HepG2 (cell line): Measurements from ENCODE around the gene UBP1. TPM values are rescaled to one million over a fixed set of nuclear protein-coding genes. Genes with fewer than 3 reads are reported as not detected.

Experiments used
- ATAC-seq: fragments of 200-7000 bp; cut with Tn5 transposase; 3 replicates; pipeline ENCODE4 v1.9.1; 2020; ENCODE audit warnings: mild to moderate bottlenecking, moderate library complexity
- BruUV-seq: library from RNA; stranded (reverse); fragments of 400-500 nt; replicated peaks from 2 replicates; lab custom pipeline; 2021; lab: Mats Ljungman, UMichigan
- CTCF ChIA-PET: fragments of 300-600 bp; formaldehyde crosslinking; extraction: SDS; loops from one replicate; lab custom pipeline; 2021; ENCODE audit warnings: low total read pairs, inconsistent platforms, low intra/inter-chr PET ratio; lab: Yijun Ruan, JAX
- POLR2A ChIA-PET: fragments of 350-600 bp; sonication (Branson Sonifier 250); formaldehyde crosslinking; loops from one replicate; lab custom pipeline; 2020; ENCODE audit warnings: antibody characterized with exemption, inconsistent platforms; lab: Yijun Ruan, JAX
- DNase-seq: peaks from one replicate; pipeline ENCODE4 v3.0.0-alpha.2; 2015; ENCODE audit warnings: low spot score
- FAIRE-seq: peaks from 3 replicates; lab custom pipeline; 2011; peaks lifted over from hg19 to GRCh38; lab: Jason Lieb, UNC
- H2AFZ ChIP-seq: one replicate; pipeline ENCODE4 v1.6.1; 2011; ENCODE audit warnings: low read length, inconsistent platforms
- H3K27ac ChIP-seq: fragments of 300-600 bp; 3 replicates; pipeline ENCODE4 v1.8.0; 2011; ENCODE audit warnings: mixed run types, mild to moderate bottlenecking, mixed read lengths, low read length, inconsistent platforms; ENCODE audit not compliant: insufficient read depth; ENCODE audit errors: extremely low read length
- H3K27me3 ChIP-seq, 2 experiments: fragments of 200-600 bp in 1 of 2; 2 replicates in 1 of 2; 3 replicates in 1 of 2; pipeline versions ENCODE4 v1.6.0 to v1.8.0; 2011; ENCODE audit warnings: low read length in 2 of 2, mild to moderate bottlenecking in 2 of 2, moderate library complexity in 2 of 2, inconsistent platforms in 1 of 2; ENCODE audit not compliant: insufficient read depth in 2 of 2, control insufficient read depth in 1 of 2
- H3K36me3 ChIP-seq, 2 experiments: fragments of 200-600 bp in 1 of 2; replicated peaks in 1 of 2; 2 replicates in 1 of 2; 3 replicates in 1 of 2; pipeline versions ENCODE4 v1.5.1 to v1.8.0; 2011; ENCODE audit warnings: low read length in 2 of 2, inconsistent platforms in 1 of 2; ENCODE audit not compliant: insufficient read depth in 2 of 2, control insufficient read depth in 1 of 2
- H3K4me1 ChIP-seq: 2 replicates; pipeline ENCODE4 v1.5.1; 2012; ENCODE audit warnings: low read length, inconsistent platforms; ENCODE audit not compliant: insufficient read depth
- H3K4me2 ChIP-seq: 2 replicates; pipeline ENCODE4 v1.6.0; 2011; ENCODE audit warnings: low read depth, low read length, inconsistent platforms
- H3K4me3 ChIP-seq, 3 experiments: fragments of 200-600 bp in 1 of 3; sonication (generic), shearing (Covaris generic) in 1 of 3; replicated peaks in 1 of 3; 2 replicates each; pipeline ENCODE4 v1.5.1; 2011 to 2016; ENCODE audit warnings: low read length in 3 of 3, inconsistent platforms in 2 of 3, low read depth in 2 of 3, mild to moderate bottlenecking in 2 of 3, control low read depth in 1 of 3, mixed read lengths in 1 of 3; ENCODE audit not compliant: insufficient read depth in 1 of 3
- H3K79me2 ChIP-seq: one replicate; pipeline ENCODE4 v1.6.1; 2011; ENCODE audit warnings: low read length, inconsistent platforms; ENCODE audit not compliant: insufficient read depth
- H3K9ac ChIP-seq: 2 replicates; pipeline ENCODE4 v1.6.0; 2011; ENCODE audit warnings: mild to moderate bottlenecking, low read depth, low read length, inconsistent platforms; ENCODE audit not compliant: insufficient read depth
- H3K9me3 ChIP-seq: 2 replicates; pipeline ENCODE4 v1.5.1; 2012; ENCODE audit warnings: mild to moderate bottlenecking, low read length
- H4K20me1 ChIP-seq: 2 replicates; pipeline ENCODE4 v1.6.0; 2011; ENCODE audit warnings: inconsistent platforms, mild to moderate bottlenecking, low read length, moderate library complexity; ENCODE audit not compliant: insufficient read depth
- CAMTA2 ChIP-seq: sonication (generic); formaldehyde crosslinking; IDR thresholded peaks from 2 replicates; pipeline ENCODE4 v1.4.0; 2020; ENCODE audit warnings: mild to moderate bottlenecking, missing genetic modification reagents, borderline replicate concordance
- DR1 ChIP-seq: sonication (generic); formaldehyde crosslinking; IDR thresholded peaks from 2 replicates; pipeline ENCODE4 v1.8.0; 2021; ENCODE audit warnings: mild to moderate bottlenecking, missing genetic modification reagents, inconsistent platforms
- ERF ChIP-seq: IDR thresholded peaks from 2 replicates; pipeline ENCODE4 v1.6.1; 2018; ENCODE audit warnings: missing biosample characterization, missing genetic modification reagents
- FOXJ3 ChIP-seq: sonication (generic); formaldehyde crosslinking; IDR thresholded peaks from 2 replicates; pipeline ENCODE4 v1.4.0; 2020; ENCODE audit warnings: missing genetic modification reagents, mild to moderate bottlenecking, borderline replicate concordance
- HOXA5 ChIP-seq: sonication (generic); formaldehyde crosslinking; IDR thresholded peaks from 2 replicates; pipeline ENCODE4 v1.4.0; 2020; ENCODE audit warnings: missing genetic modification reagents
- ISX ChIP-seq: sonication (generic); formaldehyde crosslinking; conservative IDR thresholded peaks from 2 replicates; pipeline ENCODE4 v1.5.0; 2020; ENCODE audit warnings: missing genetic modification reagents
- MED8 ChIP-seq: sonication (generic); formaldehyde crosslinking; IDR thresholded peaks from 2 replicates; pipeline ENCODE4 v1.8.1; 2023; ENCODE audit warnings: mild to moderate bottlenecking, missing genetic modification reagents; ENCODE audit not compliant: insufficient replicate concordance
- NR1H2 ChIP-seq: sonication (generic); formaldehyde crosslinking; IDR thresholded peaks from 2 replicates; pipeline ENCODE4 v1.8.1; 2022; ENCODE audit warnings: low read depth, missing genetic modification reagents, borderline replicate concordance
- SKIL ChIP-seq: sonication (generic); formaldehyde crosslinking; IDR thresholded peaks from 2 replicates; pipeline ENCODE4 v1.8.0; 2022; ENCODE audit warnings: missing genetic modification reagents, mild to moderate bottlenecking, moderate library complexity, borderline replicate concordance
- TEAD2 ChIP-seq: sonication (generic); formaldehyde crosslinking; IDR thresholded peaks from 2 replicates; pipeline ENCODE4 v1.9.0; 2021; ENCODE audit warnings: missing genetic modification reagents
- THAP7 ChIP-seq: sonication (generic); formaldehyde crosslinking; IDR thresholded peaks from 2 replicates; pipeline ENCODE4 v1.8.1; 2023; ENCODE audit warnings: mild to moderate bottlenecking, missing genetic modification reagents
- ZBTB25 ChIP-seq: IDR thresholded peaks from 2 replicates; pipeline ENCODE4 v1.6.1; 2018; ENCODE audit warnings: missing genetic modification reagents
- ZBTB34 ChIP-seq: sonication (generic); formaldehyde crosslinking; IDR thresholded peaks from 2 replicates; pipeline ENCODE4 v1.8.0; 2022; ENCODE audit warnings: mild to moderate bottlenecking, missing genetic modification reagents
- ZNF44 ChIP-seq: sonication (generic); formaldehyde crosslinking; IDR thresholded peaks from 2 replicates; pipeline ENCODE4 v1.5.1; 2020; ENCODE audit warnings: mild to moderate bottlenecking, missing genetic modification reagents
- ZNF484 ChIP-seq: sonication (generic); formaldehyde crosslinking; IDR thresholded peaks from 2 replicates; pipeline ENCODE4 v1.5.1; 2020; ENCODE audit warnings: mild to moderate bottlenecking, low read depth, missing genetic modification reagents, borderline replicate concordance
- ZNF589 ChIP-seq: sonication (generic); formaldehyde crosslinking; conservative IDR thresholded peaks from 2 replicates; pipeline ENCODE4 v1.8.0; 2022; ENCODE audit warnings: mild to moderate bottlenecking, moderate library complexity, missing genetic modification reagents
- ZNF607 ChIP-seq: sonication (generic); formaldehyde crosslinking; IDR thresholded peaks from 2 replicates; pipeline ENCODE4 v1.5.1; 2020; ENCODE audit warnings: missing genetic modification reagents, mild to moderate bottlenecking, borderline replicate concordance
- ZNF615 ChIP-seq: sonication (generic); formaldehyde crosslinking; IDR thresholded peaks from 2 replicates; pipeline ENCODE4 v1.5.0; 2020; ENCODE audit warnings: mild to moderate bottlenecking, missing genetic modification reagents, borderline replicate concordance
- ZSCAN31 ChIP-seq: sonication (generic); formaldehyde crosslinking; IDR thresholded peaks from 2 replicates; pipeline ENCODE4 v1.5.0; 2020; ENCODE audit warnings: low read depth, mild to moderate bottlenecking, missing genetic modification reagents
- WGBS: methylation state at CpG from one replicate; pipeline ENCODE4 v1.1.6; 2017; ENCODE audit warnings: low lambda C conversion rate; 5-methylcytosine and 5-hydroxymethylcytosine counted together
- in situ Hi-C: cut with HindIII; loops from 2 replicates; pipeline ENCODE4 v1.10.0; 2017; ENCODE audit warnings: low pct_unique_long_range_greater_than_20kb; ENCODE audit not compliant: extremely low pct_ligation_motif_present
- intact Hi-C: fragments of 100-400 bp; cut with micrococcal nuclease; formaldehyde crosslinking; loops from one replicate; pipeline ENCODE4 v1.10.0; 2022; ENCODE audit not compliant: unreplicated experiment
- polyA plus RNA-seq, 8 experiments: library from polyadenylated mRNA; depleted of rRNA in 3 of 8; stranded (reverse) in 7 of 8; unstranded in 1 of 8; fragments of >200 nt; fragmentation: Illumina TruSeq in 4 of 8; extraction: Trizol in 4 of 8; gene quantifications; 2 replicates each; pipeline versions ENCODE4 v1.2.1 to v1.2.3, GENCODE V29; 2011 to 2016; ENCODE audit warnings: low read depth in 4 of 8, missing spikeins in 1 of 8, mixed read lengths in 1 of 8; ENCODE audit not compliant: insufficient read depth in 1 of 8
- total RNA-seq, 5 experiments: library from RNA; depleted of rRNA; stranded (reverse); fragments of >200 nt; fragmentation: Illumina TruSeq; extraction: Trizol; gene quantifications; 2 replicates each; pipeline ENCODE4 v1.2.3, GENCODE V29; 2016; ENCODE audit warnings: low read depth in 1 of 5

UBP1 gene
- total and polyA plus RNA-seq, 2 of the 13 experiments (the other 11 are each of a cell fraction or from before 2014, with no cell fraction given) = 48.3 to 79.9 TPM

- no peak for DNase-seq
These were observed 76.9 kb downstream of the UBP1 start for GRCh38 chr3:33363113-33363800.

More at GRCh38 chr3:33363113-33363800, 76.9 kb downstream of the UBP1 start:
- no peak overlapping the region for H2AFZ ChIP-seq
- no peaks in the 10 kb centered on the region for H4K20me1 ChIP-seq
- ChIA-PET CTCF (no interaction called here), POLR2A (no interaction called here)
- intact Hi-C loops = no loop called here
- H3K9ac ChIP-seq = no peak overlapping the region
- peaks cover 19% of the 10 kb centered on the region for H3K4me1 ChIP-seq
- in situ Hi-C loops = loop anchor here (25.0 kb wide), 1 partner anchor 401 kb away; the partner anchor contains the start of gene CCR4
- no peaks in the 10 kb centered on the region for H3K9me3 ChIP-seq
- no peak overlapping the region for H3K4me3 ChIP-seq
- H3K27me3 ChIP-seq = no peaks in the 10 kb centered on the region
- ATAC-seq = no peak
- 80% methylated on average over 3 of the region's 3 CpGs for WGBS
- BruUV-seq = no TSS peak
- H3K27ac ChIP-seq = no peak overlapping the region
- H3K79me2 ChIP-seq = no peaks in the 10 kb centered on the region
- H3K36me3 ChIP-seq = no peaks in the 10 kb centered on the region
- no peak for FAIRE-seq
- TF ChIP-seq NR1H2 (no peak), THAP7 (CRISPR knock-in tag) (no peak), ZBTB25 (CRISPR knock-in tag) (no peak), ZSCAN31 (CRISPR knock-in tag) (no peak), CAMTA2 (no peak), HOXA5 (no peak), TEAD2 (CRISPR knock-in tag) (no peak), ISX (CRISPR knock-in tag) (no peak), ZNF484 (CRISPR knock-in tag) (no peak), ZNF589 (CRISPR knock-in tag) (no peak), ERF (CRISPR knock-in tag) (no peak), ZNF44 (CRISPR knock-in tag) (no peak), ZBTB34 (CRISPR knock-in tag) (no peak), ZNF615 (CRISPR knock-in tag) (no peak), SKIL (CRISPR knock-in tag) (no peak), DR1 (no peak), MED8 (CRISPR knock-in tag) (no peak), ZNF607 (CRISPR knock-in tag) (no peak), FOXJ3 (CRISPR knock-in tag) (no peak)
- no peak overlapping the region for H3K4me2 ChIP-seq
